HEK293T (cell line): ENCODE data around the gene DDOST.
"Not testable (repeated sequence)": the region's sequence is repeated elsewhere in the genome, so short reads cannot be mapped to it uniquely, and the experiment has no call there.

Experiments
- CTCF ChIA-PET: fragments of 350-600 bp; formaldehyde crosslinking; extraction: SDS; loops from one replicate; lab custom pipeline; 2021; ENCODE audit warnings: antibody characterized with exemption, inconsistent platforms; lab: Yijun Ruan, JAX
- POLR2A ChIA-PET: fragments of 350-600 bp; formaldehyde crosslinking; extraction: SDS; loops from one replicate; lab custom pipeline; 2020; ENCODE audit warnings: antibody characterized with exemption, inconsistent platforms; lab: Yijun Ruan, JAX
- DNase-seq: peaks from one replicate; pipeline ENCODE4 v3.0.0; 2012; ENCODE audit warnings: mixed read lengths; ENCODE audit errors: extremely low spot score
- ARNT ChIP-seq: fragments of 450-650 bp; IDR thresholded peaks from 2 replicates; pipeline ENCODE4 v1.6.1; 2017; ENCODE audit warnings: mild to moderate bottlenecking
- BHLHE40 ChIP-seq: fragments of 450-650 bp; IDR thresholded peaks from 2 replicates; pipeline ENCODE4 v1.6.1; 2016; ENCODE audit warnings: mild to moderate bottlenecking, moderate library complexity, borderline replicate concordance
- CTBP1 ChIP-seq: fragments of 450-650 bp; IDR thresholded peaks from 2 replicates; pipeline ENCODE4 v1.6.1; 2016; ENCODE audit warnings: borderline replicate concordance
- ELF4 ChIP-seq: fragments of 450-650 bp; IDR thresholded peaks from 2 replicates; pipeline ENCODE4 v1.6.1; 2017; ENCODE audit warnings: antibody characterized with exemption
- FOXA1 ChIP-seq: fragments of 450-650 bp; IDR thresholded peaks from 2 replicates; pipeline ENCODE4 v1.6.1; 2016; ENCODE audit warnings: mild to moderate bottlenecking
- FOXK2 ChIP-seq: fragments of 450-650 bp; IDR thresholded peaks from 2 replicates; pipeline ENCODE4 v1.6.1; 2016; ENCODE audit warnings: mild to moderate bottlenecking
- FOXM1 ChIP-seq: fragments of 450-650 bp; IDR thresholded peaks from 2 replicates; pipeline ENCODE4 v1.6.1; 2017; ENCODE audit warnings: mild to moderate bottlenecking, borderline replicate concordance
- HDGF ChIP-seq: fragments of 450-650 bp; IDR thresholded peaks from 2 replicates; pipeline ENCODE4 v1.6.1; 2017; ENCODE audit warnings: antibody characterized with exemption, borderline replicate concordance
- L3MBTL2 ChIP-seq: fragments of 450-650 bp; conservative IDR thresholded peaks from 2 replicates; pipeline ENCODE4 v1.6.1; 2016; ENCODE audit warnings: mild to moderate bottlenecking
- LEF1 ChIP-seq: fragments of 450-650 bp; IDR thresholded peaks from 2 replicates; pipeline ENCODE4 v1.6.1; 2017; ENCODE audit warnings: mild to moderate bottlenecking, borderline replicate concordance
- NFRKB ChIP-seq: fragments of 450-650 bp; IDR thresholded peaks from 2 replicates; pipeline ENCODE4 v1.6.1; 2016; ENCODE audit warnings: mild to moderate bottlenecking, moderate library complexity
- SP1 ChIP-seq: fragments of 450-650 bp; IDR thresholded peaks from 2 replicates; pipeline ENCODE4 v1.6.1; 2017
- SUZ12 ChIP-seq: fragments of 450-650 bp; IDR thresholded peaks from 2 replicates; pipeline ENCODE4 v1.6.1; 2016; ENCODE audit warnings: mild to moderate bottlenecking
- TARDBP ChIP-seq: fragments of 450-650 bp; IDR thresholded peaks from 2 replicates; pipeline ENCODE4 v1.6.1; 2016
- ZNF384 ChIP-seq: fragments of 450-650 bp; IDR thresholded peaks from 2 replicates; pipeline ENCODE4 v1.6.1; 2016
- TF ChIP-seq, protein P1 (sequence below): fragments of 450-650 bp; IDR thresholded peaks from 2 replicates; pipeline ENCODE4 v1.6.1; 2016

DDOST gene

DNA sequence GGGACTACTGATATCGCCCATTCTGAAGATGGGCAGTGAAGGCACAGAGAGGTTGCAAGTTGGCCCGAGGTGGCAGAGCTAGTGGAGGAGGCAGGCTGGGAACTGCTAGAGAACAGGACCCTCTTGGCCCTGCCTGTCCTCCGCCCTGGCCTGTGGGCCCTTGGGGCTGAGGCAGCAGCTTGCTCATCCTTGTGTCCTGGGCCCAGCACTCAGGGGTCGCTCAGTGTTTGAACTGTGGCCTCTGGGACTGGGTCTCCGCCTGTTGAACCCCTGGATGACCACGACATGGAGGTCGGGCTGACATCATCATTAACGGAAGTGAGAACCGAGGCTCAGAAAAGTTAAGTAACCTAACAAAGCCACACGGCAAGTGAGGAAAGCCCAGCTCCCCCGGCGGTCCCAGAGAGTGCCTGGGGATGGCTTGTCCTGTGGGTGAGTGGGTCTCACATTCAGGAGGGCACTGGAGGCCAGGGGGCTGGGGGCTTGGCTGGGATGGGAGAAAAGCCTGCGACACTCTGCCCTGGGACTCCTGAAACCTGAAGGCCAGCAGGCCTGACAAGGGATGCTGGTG lies 23.0 kb upstream of the DDOST start:
- DNase-seq, result no peak
- POLR2A ChIA-PET, result interaction anchor here (1.2 kb wide), 1 partner anchor 23 kb away, joined by 5 read pairs; the partner anchor contains the start of gene DDOST
- CTCF ChIA-PET, result interaction anchor here (1.9 kb wide), 1 partner anchor 13 kb away, joined by 8 read pairs; no protein-coding TSS in a partner anchor
- TF ChIP-seq ELF4 (no peak), SUZ12 (no peak), FOXA1 (no peak), L3MBTL2 (no peak), ZNF384 (no peak), LEF1 (no peak), HDGF (no peak)
- TF ChIP-seq, protein P1, sequence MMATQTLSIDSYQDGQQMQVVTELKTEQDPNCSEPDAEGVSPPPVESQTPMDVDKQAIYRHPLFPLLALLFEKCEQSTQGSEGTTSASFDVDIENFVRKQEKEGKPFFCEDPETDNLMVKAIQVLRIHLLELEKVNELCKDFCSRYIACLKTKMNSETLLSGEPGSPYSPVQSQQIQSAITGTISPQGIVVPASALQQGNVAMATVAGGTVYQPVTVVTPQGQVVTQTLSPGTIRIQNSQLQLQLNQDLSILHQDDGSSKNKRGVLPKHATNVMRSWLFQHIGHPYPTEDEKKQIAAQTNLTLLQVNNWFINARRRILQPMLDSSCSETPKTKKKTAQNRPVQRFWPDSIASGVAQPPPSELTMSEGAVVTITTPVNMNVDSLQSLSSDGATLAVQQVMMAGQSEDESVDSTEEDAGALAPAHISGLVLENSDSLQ, result no peak

DNA sequence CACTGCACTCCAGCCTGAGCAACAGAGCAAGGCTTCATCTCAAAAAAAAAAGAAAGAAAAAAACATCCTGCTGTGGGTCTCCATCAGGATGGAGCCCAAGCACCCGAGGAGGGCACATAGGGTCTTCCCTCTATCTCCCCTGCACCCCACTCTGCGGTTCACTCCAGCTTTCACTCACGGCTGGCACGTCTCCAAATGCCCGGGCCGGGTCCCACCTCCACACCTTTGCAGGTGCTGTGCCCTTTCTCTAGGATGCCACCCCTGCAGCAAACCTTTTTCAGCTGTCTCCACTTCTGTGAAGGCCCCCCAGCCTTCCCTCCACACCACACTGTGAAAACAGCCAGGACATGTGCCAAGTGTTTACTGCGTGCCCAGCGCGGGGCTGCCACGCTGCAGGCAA lies 22.4 kb upstream of the DDOST start:
- no peak for DNase-seq
- TF ChIP-seq FOXK2, result no peak
- CTCF ChIA-PET, result interaction anchor here (1.9 kb wide), 1 partner anchor 13 kb away, joined by 8 read pairs; no protein-coding TSS in a partner anchor
- POLR2A ChIA-PET, result interaction anchor here (1.2 kb wide), 2 partner anchors 22 kb away, joined by 5 read pairs; partner anchors contain the start of gene DDOST

DNA sequence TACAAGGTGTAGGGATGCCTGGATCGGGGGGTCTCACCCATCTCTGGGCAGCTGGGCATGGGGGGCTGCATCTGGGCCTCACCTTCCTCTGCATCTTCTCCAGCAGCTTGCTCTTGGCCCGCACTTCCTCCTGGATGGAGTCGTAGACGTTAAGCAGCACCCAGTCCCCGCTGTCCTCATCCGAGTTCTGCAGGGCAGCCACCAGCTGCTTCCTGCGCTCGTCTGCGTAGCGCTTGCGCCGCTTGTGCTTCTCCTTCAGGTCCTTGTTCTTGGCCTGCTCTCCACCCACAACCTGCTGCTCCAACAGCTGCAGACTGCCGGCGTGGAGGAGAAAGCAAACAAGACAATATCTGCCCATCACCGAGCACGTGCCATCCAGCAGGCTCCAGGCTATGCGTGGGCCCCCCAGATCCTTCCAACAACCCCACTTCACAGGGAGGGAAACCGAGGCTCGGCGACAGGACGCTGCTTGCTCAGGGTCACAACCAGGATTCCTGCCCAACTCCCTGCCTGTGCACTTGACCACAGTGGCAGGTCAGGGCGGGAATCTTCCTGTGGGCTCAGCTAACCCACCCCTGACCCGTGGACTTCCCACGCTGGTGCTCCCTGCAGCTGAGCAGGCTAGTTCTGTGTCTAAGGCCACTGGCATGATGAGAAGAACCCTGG lies 21.5 kb upstream of the DDOST start:
- no peak for TF ChIP-seq FOXM1
- no peak for TF ChIP-seq CTBP1
- no peak for TF ChIP-seq FOXK2
- TF ChIP-seq ARNT, result no peak
- TF ChIP-seq, protein P1, result no peak
- no peak for TF ChIP-seq TARDBP
- TF ChIP-seq L3MBTL2, result no peak
- no peak for TF ChIP-seq ZNF384
- TF ChIP-seq NFRKB, result no peak
- no peak for TF ChIP-seq SP1
- no peak for TF ChIP-seq LEF1
- TF ChIP-seq FOXA1, result no peak
- no peak for TF ChIP-seq SUZ12
- ChIA-PET CTCF (no interaction called here), POLR2A (interaction anchor here (1.2 kb wide), 1 partner anchor 21 kb away, joined by 5 read pairs; the partner anchor contains the start of gene DDOST)
- DNase-seq, result no peak

DNA sequence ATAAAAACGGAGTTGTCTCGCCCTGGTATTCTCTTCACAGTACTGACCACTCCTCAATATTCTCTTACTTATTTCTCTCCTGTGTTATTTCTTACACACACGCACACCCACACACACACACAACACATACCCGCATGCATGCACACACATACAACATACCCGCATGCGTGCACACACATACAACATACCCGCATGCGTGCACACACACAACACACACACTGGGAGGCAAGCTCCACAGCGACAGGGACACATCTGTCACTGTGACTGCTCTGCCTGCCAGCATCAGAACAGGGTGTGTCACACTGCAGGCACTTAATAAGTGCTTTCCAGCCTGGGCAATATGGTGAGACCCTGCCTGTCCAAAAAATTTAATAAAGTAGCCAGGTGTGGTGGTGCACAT lies 20.8 kb upstream of the DDOST start:
- CTCF ChIA-PET, result no interaction called here
- POLR2A ChIA-PET, result no interaction called here
- DNase-seq, result no peak
- no peak for TF ChIP-seq SP1
- TF ChIP-seq ZNF384, result no peak
- TF ChIP-seq BHLHE40, result no peak
- TF ChIP-seq CTBP1, result no peak
- TF ChIP-seq LEF1, result no peak
- TF ChIP-seq HDGF, result no peak
- TF ChIP-seq NFRKB, result no peak
- TF ChIP-seq FOXM1, result no peak
- no peak for TF ChIP-seq TARDBP
- no peak for TF ChIP-seq FOXK2
- TF ChIP-seq, protein P1, result no peak
- no peak for TF ChIP-seq FOXA1
- no peak for TF ChIP-seq L3MBTL2
- TF ChIP-seq ELF4, result no peak
- TF ChIP-seq ARNT, result no peak
- TF ChIP-seq SUZ12, result no peak

DNA sequence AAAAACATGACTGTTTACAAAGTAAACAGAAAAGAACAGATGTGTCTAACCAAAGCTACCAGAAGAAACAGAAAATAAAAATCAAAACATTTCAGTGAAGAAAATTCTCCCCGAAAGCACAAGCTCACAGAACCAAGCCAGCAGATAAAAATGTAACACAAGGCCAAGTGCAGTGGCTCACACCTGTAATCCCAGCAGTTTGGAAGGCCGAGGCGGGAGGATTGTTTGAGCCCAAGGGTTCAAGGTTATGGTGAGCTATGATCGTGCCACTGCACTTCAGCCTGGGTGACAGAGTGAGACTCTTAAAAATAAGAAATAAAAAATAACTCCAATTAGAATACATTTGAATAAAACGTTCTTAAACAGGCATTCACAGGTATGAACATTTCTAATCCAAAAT lies 19.1 kb upstream of the DDOST start:
- ChIA-PET CTCF (no interaction called here), POLR2A (interaction anchor here (0.6 kb wide), 1 partner anchor 26 kb away, joined by 3 read pairs; no protein-coding TSS in a partner anchor)
- DNase-seq, result no peak
- no peak for TF ChIP-seq FOXK2
- no peak for TF ChIP-seq NFRKB

DNA sequence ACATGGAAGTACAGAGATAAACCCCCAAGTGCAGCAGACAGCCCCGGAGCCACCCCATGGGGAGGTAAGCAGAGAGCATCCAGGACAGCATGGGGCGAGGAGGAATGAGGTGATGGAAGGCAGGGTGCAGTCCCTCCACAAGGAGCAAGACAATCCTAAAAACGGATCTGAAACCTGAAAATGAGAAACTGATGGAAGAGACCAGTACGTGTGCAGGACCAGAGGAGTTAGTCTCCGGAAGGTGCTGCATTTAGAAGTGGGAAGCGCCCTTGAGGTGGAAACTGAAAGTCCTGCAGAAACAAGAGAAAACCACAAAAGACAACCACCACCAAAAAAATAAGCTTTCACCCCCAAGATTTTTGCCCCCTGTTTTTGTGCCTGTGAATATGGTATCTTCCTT lies 17.4 kb upstream of the DDOST start:
- ChIA-PET CTCF (no interaction called here), POLR2A (interaction anchor here (1.3 kb wide), 1 partner anchor 17 kb away, joined by 6 read pairs; the partner anchor contains the start of gene DDOST)
- TF ChIP-seq BHLHE40, result no peak
- no peak for TF ChIP-seq FOXA1
- no peak for TF ChIP-seq LEF1
- TF ChIP-seq TARDBP, result no peak
- TF ChIP-seq FOXK2, result no peak
- TF ChIP-seq NFRKB, result no peak
- no peak for TF ChIP-seq ARNT
- TF ChIP-seq ZNF384, result no peak
- TF ChIP-seq CTBP1, result no peak
- no peak for TF ChIP-seq SP1
- TF ChIP-seq L3MBTL2, result no peak
- TF ChIP-seq HDGF, result no peak
- TF ChIP-seq SUZ12, result no peak
- TF ChIP-seq ELF4, result no peak
- no peak for TF ChIP-seq FOXM1
- TF ChIP-seq, protein P1, result no peak
- no peak for DNase-seq

DNA sequence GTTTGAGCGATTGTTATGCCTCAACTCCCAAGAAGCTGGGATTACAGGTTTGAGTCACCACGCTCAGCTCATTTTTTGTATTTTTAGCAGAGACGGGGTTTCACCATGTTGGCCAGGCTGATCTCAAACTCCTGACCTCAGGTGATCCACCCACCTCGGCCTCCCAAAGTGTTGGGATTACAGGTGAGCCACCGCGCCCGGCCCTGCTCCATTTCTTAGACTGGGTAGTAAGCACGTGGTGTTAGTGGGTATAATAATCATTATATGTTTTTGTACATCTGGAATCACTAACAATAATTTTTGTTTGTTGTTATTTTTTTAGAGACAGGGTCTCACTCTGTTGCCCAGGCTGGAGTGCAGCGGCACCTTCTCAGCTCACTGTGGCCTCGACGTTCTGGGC lies 12.5 kb upstream of the DDOST start:
- DNase-seq, CTCF ChIA-PET: not testable (repeated sequence)
- POLR2A ChIA-PET, result interaction anchor here (1.1 to 1.4 kb wide), 2 partner anchors 12 to 13 kb away, joined by 3 to 7 read pairs; partner anchors contain the start of gene DDOST
